22Rv1 (cell line): ENCODE results near the gene LGR5.

ENCODE experiments used
- ZFX ChIP-seq: fragments of 450-650 bp; IDR thresholded peaks from 2 replicates; pipeline ENCODE4 v1.6.1; 2017; ENCODE audit warnings: antibody characterized with exemption, borderline replicate concordance
- TF ChIP-seq, protein P1 (sequence below): fragments of 450-650 bp; IDR thresholded peaks from 2 replicates; pipeline ENCODE4 v1.5.1; 2017; ENCODE audit warnings: mild to moderate bottlenecking

DNA sequence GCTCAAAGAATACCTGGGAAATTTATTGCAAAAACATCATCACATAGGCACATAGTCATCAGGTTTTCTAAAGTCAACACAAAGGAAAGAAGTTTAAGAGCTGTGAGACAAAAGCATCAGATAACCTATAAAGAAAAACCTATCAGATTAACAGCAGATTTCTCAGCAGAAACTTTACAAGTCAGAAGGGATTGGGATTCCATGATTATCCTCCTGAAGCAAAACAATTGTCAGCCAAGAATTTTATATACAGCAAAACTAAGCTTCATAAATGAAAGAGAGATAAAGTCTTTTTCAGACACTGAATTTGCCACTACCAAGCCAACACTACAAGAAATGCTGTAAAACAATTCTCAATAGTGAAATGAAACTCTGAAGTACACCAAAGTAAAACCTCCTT, 28.8 kb upstream of the LGR5 start:
- TF ChIP-seq, protein P1, sequence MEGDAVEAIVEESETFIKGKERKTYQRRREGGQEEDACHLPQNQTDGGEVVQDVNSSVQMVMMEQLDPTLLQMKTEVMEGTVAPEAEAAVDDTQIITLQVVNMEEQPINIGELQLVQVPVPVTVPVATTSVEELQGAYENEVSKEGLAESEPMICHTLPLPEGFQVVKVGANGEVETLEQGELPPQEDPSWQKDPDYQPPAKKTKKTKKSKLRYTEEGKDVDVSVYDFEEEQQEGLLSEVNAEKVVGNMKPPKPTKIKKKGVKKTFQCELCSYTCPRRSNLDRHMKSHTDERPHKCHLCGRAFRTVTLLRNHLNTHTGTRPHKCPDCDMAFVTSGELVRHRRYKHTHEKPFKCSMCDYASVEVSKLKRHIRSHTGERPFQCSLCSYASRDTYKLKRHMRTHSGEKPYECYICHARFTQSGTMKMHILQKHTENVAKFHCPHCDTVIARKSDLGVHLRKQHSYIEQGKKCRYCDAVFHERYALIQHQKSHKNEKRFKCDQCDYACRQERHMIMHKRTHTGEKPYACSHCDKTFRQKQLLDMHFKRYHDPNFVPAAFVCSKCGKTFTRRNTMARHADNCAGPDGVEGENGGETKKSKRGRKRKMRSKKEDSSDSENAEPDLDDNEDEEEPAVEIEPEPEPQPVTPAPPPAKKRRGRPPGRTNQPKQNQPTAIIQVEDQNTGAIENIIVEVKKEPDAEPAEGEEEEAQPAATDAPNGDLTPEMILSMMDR: no peak
- no peak for TF ChIP-seq ZFX
